NCI-H2029 treated with DMSO at 0.1 percent for 48 hours (cell line): ENCODE results near the gene PRKCD.

Experiments
- DNase-seq: peaks from one replicate; lab custom pipeline; 2025; lab: John Stamatoyannopoulos, UW

PRKCD gene

DNA sequence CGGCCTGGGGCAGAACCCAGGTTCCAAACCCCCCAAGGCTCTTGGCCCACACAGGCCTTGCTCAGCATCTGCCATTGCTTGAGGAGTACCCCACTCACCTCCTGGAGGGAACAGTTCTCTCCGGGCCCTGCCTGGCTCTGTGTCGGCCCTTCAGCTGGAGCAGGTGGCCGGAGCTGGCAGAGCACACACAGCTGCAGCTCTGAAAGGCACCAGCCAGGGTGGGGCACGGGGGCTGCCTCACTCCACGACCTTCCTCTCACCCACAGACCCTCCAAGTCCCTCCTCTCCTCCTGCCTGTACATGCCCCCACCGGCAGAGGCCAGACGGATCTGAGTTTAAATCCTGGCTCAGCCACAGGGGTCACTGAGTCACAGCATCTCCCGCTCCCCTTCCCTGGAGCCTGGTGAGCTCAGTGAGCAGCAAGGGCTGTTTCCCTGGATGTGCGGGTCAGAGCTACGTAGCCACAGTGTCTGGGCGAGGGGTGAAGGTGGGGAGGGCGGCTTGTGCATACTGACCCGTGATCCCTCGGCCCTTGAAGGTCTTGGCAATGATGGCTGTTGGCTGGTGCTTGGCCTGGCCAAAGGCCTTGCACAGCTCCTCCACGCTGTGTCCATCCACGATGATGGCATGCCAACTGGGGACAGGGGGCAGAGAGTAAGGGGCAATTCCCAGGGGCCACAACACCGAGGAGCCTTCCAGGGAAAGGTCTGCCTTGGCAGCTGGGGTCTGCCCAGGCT lies 71.8 kb downstream of the PRKCD start:
- no peak for DNase-seq

DNA sequence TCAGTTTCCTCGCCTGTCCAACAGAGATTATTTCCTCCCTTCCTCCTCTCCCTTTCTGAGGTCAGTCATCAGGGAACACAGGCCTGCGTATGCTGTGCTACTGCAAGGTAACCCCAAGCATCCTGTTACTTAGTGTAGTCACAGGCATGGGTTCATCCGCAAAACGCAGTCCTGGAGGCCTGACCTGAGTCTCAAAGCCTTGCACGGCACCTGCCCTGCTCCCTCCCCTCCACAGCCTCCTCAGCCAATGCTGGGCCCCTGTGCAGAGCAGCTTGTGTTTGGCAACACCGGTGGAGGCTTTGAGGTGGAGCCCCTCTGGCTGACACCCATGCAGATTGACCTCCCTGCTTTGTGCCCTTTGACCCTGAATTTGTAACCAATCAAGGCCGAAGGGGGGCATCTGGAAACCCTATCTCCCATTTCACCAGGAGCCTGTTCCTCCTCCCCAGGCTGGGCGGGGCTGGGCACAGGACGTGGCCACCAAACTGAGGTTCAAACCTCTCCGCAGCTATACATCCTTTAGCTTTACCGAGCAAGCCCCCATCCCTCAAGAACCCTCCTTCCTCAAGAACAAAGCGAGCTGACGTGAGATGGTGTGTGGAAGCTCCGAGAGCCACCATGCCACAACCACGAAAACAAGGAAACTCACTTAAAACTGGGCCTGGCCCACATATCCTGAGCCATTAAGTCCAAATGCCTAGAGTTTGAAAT lies 73.3 kb downstream of the PRKCD start:
- DNase-seq = no peak

DNA sequence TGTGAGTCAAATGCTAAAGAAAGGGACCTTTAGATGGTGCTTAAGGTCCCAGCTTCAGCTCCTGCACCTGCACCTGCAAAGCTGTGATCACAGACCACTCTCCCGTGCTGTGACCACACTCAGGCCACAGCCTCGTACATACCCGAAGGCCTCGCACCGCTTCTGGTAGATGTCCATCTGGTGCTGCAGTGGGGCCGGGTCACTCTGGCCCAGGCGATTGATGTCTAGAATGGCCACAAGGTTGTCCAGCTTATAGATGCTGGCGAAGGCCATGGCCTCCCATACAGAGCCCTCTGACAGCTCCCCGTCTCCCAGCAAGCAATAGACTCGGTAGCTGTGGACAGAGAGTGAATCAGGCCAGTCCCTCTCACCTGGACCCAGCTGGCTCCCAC lies 73.8 kb downstream of the PRKCD start:
- no peak for DNase-seq

DNA sequence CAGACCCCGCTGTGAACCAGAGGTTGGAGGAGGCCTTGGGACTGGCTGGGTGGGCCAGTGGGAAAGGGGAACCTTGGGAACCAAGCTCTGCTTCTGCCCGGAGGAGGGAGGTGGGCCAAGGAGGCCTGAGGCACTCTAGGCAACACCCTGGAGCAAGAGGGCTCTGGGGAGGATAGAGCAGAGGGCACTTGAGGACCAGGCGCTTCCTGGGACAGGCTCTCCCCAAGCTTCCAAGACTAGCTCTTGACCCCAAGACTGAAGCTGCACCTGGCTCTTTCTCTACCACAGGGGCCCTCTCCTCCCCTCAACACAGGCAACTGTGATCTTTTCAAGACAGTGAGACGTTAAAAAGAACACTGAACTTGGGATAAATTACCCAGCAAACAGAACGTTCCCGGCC lies 74.5 kb downstream of the PRKCD start:
- no peak for DNase-seq

DNA sequence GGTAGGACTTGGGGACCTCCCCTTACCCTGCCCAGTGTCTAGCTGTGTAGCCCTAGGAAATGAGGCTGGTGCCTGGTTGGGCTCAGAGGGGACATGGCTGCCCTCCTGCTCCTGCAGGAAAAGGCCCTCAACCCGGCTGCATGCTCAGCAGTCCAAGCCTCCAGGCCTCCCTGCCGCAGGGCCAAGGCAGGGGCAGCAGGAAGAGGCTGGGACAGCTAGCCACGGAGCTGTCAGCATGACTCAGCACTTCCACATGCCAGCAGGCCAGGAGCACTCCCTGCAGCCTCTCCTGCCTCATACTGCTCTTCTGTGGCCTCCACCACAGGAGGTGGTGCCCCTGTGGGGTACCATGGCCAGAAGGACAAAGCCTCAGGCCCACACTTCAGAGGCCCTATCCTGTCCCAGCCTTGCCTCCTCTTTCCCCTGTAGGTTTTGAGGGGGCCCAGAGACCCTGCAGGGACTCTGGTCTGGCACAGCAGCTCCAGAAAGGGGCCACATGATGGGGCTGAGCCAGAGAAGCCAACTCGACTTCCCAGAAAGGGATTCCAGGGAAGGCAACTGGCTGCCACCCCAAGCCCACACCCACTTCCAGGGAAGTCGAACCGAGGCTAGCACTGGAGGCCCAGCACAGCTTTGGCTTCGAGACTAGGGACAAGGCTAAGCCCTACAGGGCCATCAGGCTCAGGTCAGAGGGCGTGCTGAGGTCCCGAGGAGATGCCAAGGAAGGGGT lies 75.3 kb downstream of the PRKCD start:
- DNase-seq = no peak

DNA sequence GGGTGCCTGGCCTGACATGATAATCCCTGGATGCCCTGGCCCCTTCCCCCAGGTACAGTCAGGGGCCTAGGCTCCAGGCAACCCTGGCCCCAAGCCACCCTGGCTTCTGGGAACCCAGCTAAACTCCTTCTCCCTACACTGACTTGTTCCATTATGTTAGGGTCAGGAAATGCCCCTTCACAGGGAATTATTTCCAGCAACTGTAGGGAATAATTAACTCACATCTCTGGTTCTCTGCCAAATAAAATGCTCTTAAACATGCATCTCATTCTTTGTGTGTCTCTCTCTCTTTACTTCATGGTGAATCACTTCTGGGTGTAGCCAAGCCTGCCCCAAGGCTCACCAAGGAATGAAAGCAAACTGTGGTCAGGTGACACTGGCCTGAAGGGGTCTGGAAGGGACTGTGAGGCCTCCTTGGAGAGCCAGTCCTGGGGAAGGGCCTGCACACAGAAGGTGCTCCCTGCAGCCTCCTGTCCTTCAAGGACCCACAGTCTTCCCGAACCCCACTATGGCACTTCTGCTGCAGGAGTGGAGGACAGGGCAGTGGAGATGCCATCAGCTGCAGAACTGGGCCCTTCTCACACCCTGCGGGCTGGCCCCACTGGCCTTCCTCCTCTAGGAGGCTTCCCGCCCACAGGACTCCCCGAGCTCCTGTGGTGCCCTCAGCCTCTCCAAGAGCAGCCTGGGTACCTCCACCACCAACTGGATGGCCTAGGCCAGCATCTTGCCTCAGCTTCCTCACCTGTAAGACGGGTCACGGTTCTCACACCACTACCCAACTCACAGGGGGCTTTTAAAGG lies 77.2 kb downstream of the PRKCD start:
- DNase-seq = peak; percentile 2

DNA sequence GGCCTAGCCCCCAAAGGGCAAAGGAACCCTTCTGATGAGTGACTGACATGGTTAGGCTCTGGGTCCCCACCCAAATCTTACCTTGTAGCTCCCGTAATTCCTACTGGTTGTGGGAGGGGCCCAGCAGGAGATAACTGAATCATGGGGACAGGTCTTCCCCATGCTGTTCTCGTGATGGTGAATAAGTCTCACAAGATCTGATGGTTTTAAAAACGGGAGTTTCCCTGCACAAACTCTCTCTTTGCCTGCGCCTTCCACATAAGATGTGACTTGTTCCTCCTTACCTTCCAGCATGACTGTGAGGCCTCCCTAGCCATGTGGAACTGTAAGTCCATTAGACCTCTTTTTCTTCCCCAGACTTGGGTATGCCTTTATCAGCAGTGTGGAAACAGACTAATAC lies 77.9 kb downstream of the PRKCD start:
- no peak for DNase-seq

DNA sequence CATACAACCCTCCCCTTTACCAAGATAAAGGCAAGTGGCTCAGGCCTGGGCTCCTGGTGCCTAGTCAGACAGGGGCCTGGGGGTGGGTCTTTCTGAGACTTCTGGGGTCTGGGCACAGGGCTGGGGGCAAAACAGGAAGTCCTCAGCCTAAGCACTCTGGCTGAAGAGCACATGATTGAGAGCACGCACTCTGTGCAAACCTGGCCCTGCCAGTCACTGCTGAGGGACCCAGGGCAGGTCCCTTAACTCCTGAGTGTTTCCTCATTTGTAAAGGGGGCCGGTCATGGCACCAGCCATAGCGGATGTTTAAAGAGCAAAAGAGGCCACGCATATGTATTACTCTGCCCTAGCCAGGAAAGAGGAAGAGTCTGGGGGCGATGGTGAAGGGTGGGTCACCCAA lies 78.8 kb downstream of the PRKCD start:
- DNase-seq = no peak

DNA sequence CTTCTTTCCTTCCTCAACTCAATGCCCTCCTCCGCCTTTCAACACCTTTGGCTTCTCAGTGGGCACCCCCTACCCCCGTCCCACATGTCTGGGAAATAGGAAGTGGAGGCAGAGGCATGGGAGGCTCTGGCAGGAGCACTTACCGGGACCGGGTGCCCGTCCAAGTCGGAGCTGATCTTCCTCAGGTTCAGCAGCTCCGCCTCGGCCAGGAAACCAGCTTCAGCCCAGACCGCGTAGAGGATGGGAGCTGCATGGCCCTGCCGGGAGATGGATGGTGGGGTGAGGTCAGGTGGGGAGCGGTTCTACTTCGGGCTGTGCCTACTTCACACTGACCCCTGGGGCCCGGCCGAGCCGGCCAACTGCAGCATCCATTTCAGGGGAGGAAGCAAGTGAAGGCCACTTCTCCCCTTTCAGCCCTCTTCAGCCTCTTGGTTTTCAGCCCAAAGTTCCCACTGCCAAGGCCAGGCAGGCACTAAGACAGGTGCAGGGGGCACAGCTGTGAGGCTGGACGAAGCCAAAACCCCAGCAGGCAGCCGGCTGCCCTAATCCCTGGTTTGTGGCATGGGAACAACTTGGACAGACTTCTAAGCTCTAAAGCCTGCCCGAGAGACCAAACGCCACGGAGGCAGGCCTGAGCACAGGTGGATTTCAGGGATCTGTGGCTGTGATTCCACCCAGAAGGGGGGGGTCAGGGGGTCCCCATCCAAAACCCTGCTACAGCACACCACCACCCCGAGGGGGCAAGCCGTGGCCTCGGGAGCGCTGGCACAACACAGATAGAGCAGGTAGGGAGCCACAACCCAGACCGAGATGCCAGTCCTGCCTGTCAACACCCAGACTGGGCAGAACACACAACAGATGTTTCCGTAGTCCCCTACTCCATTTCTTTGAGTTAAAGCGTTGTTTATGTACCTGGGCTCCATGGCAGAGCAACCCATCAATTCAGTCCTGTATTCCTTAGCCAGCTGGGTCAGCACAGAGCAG lies 80.3 kb downstream of the PRKCD start:
- DNase-seq = no peak

DNA sequence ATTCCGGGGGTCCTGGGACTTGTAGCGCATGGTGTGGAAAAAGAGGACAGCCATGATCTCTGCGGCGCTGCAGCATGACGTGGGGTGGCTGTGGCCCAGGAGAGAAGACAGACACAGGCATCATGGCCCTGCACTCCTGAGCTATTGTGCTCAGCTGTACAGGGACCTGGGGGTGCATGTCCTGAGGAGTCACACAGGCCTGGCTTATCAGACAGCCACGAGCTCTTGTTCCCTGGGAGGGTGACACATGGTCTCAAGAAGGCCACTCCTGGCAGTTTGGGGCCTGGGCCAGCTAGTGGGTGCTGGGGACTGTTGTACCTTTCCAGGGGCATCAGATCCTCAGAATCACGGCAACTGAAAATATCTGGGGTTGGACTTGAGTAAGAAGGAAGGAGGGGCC lies 81.1 kb downstream of the PRKCD start:
- no peak for DNase-seq
